Peyer's patch (tissue), 4 donors: ENCODE data around the gene SCGB1A1. TPM values are rescaled to one million over a fixed set of nuclear protein-coding genes. Genes with fewer than 3 reads are reported as not detected.

Experiments used
- DNase-seq, 3 donors: peaks; one replicate each; pipeline ENCODE4 v3.0.0-alpha.2; 2017 to 2019
- H3K27ac ChIP-seq, 4 donors: fragments of 200-600 bp; sonication (generic); one replicate each; pipeline ENCODE4 v1.5.1; 2016 to 2019
- H3K27me3 ChIP-seq, 2 donors: fragments of 200-600 bp; sonication (generic); one replicate each; pipeline ENCODE4 v1.5.1; 2019
- H3K36me3 ChIP-seq, 3 donors: fragments of 200-600 bp; sonication (generic); one replicate each; pipeline ENCODE4 v1.5.1; 2016 to 2019
- H3K4me1 ChIP-seq, 4 donors: fragments of 200-600 bp; sonication (generic); one replicate each; pipeline ENCODE4 v1.5.1; 2016 to 2019
- H3K4me3 ChIP-seq, 4 donors: fragments of 200-600 bp; sonication (generic); 1 replicate in 3 of 4; 2 replicates in 1 of 4; pipeline ENCODE4 v1.5.1; 2016 to 2019; ENCODE audit warnings: mild to moderate bottlenecking in 1 of 4
- H3K9me3 ChIP-seq, 4 donors: fragments of 200-600 bp; sonication (generic); one replicate each; pipeline ENCODE4 v1.5.1; 2016 to 2019; ENCODE audit warnings: mild to moderate bottlenecking in 1 of 4
- CTCF ChIP-seq, 6 experiments: fragments of 450-650 bp in 4 of 6; fragments of 200-600 bp in 2 of 6; sonication (generic) in 1 of 6; IDR thresholded peaks; one replicate each; pipeline ENCODE4 v1.5.1; 2017 to 2019; ENCODE audit warnings: antibody characterized with exemption in 6 of 6, mild to moderate bottlenecking in 3 of 6, moderate library complexity in 1 of 6
- POLR2A ChIP-seq, 2 donors: fragments of 450-650 bp; IDR thresholded peaks; one replicate each; pipeline ENCODE4 v1.5.1; 2017; ENCODE audit warnings: antibody characterized with exemption in 2 of 2, mild to moderate bottlenecking in 2 of 2, moderate library complexity in 2 of 2
- total RNA-seq, 4 donors: library from RNA; depleted of rRNA; stranded (reverse); fragments of >200 nt; gene quantifications; one replicate each; pipeline ENCODE4 v1.1.0, GENCODE V29; 2016

SCGB1A1 gene
- total RNA-seq, 4 donors from 2014 or later: not detected

- DNase-seq: no peak
- Histone ChIP-seq H3K27ac (no peak overlapping the region), H3K9me3 (no peaks in the 10 kb centered on the region), H3K4me3 (no peak overlapping the region), H3K36me3 (no peaks in the 10 kb centered on the region), H3K4me1 (no peaks in the 10 kb centered on the region), H3K27me3 (no peaks in the 10 kb centered on the region)
- no peak for TF ChIP-seq POLR2A (IDR thresholded peaks at IDR 0.05)
- TF ChIP-seq CTCF (IDR thresholded peaks at IDR 0.05): no peak
Measured at GRCh38 chr11:62409831-62410230, 9.0 kb upstream of the SCGB1A1 start.

- no peaks in the 10 kb centered on the region for H3K4me1 ChIP-seq
- no peaks in the 10 kb centered on the region for H3K27me3 ChIP-seq
- DNase-seq: no peak
- H3K4me3 ChIP-seq: no peak overlapping the region
- H3K27ac ChIP-seq: no peak overlapping the region
- no peaks in the 10 kb centered on the region for H3K9me3 ChIP-seq
- no peaks in the 10 kb centered on the region for H3K36me3 ChIP-seq
- TF ChIP-seq POLR2A (IDR thresholded peaks at IDR 0.05) (no peak), CTCF (IDR thresholded peaks at IDR 0.05) (no peak)
Measured at GRCh38 chr11:62410972-62411371, 7.9 kb upstream of the SCGB1A1 start.

- no peaks in the 10 kb centered on the region for H3K9me3 ChIP-seq
- no peaks in the 10 kb centered on the region for H3K36me3 ChIP-seq
- H3K27me3 ChIP-seq: no peaks in the 10 kb centered on the region
- H3K4me1 ChIP-seq: no peaks in the 10 kb centered on the region
- no peak overlapping the region for H3K27ac ChIP-seq
- no peak for TF ChIP-seq POLR2A (IDR thresholded peaks at IDR 0.05)
- TF ChIP-seq CTCF (IDR thresholded peaks at IDR 0.05): no peak
- DNase-seq: no peak
- H3K4me3 ChIP-seq: no peak overlapping the region
Measured at GRCh38 chr11:62411524-62411923, 7.3 kb upstream of the SCGB1A1 start.

GRCh38 chr11:62413060-62413696 lies 5.7 kb upstream of the SCGB1A1 start:
- Histone ChIP-seq H3K27me3 (no peaks in the 10 kb centered on the region), H3K27ac (no peak overlapping the region), H3K9me3 (no peaks in the 10 kb centered on the region), H3K36me3 (no peaks in the 10 kb centered on the region), H3K4me3 (no peak overlapping the region), H3K4me1 (no peaks in the 10 kb centered on the region)
- no peak for TF ChIP-seq POLR2A (IDR thresholded peaks at IDR 0.05)
- no peak for TF ChIP-seq CTCF (IDR thresholded peaks at IDR 0.05)
- no peak for DNase-seq

GRCh38 chr11:62416596-62416995 lies 2.2 kb upstream of the SCGB1A1 start:
- Histone ChIP-seq H3K27me3 (no peaks in the 10 kb centered on the region), H3K9me3 (no peaks in the 10 kb centered on the region), H3K4me1 (no peaks in the 10 kb centered on the region), H3K4me3 (no peak overlapping the region), H3K27ac (no peak overlapping the region), H3K36me3 (no peaks in the 10 kb centered on the region)
- TF ChIP-seq POLR2A (IDR thresholded peaks at IDR 0.05): no peak
- no peak for TF ChIP-seq CTCF (IDR thresholded peaks at IDR 0.05)
- DNase-seq: no peak

- Histone ChIP-seq H3K27me3 (no peaks in the 10 kb centered on the region), H3K27ac (no peak overlapping the region), H3K4me3 (no peak overlapping the region), H3K4me1 (no peaks in the 10 kb centered on the region), H3K36me3 (no peaks in the 10 kb centered on the region), H3K9me3 (no peaks in the 10 kb centered on the region)
- TF ChIP-seq POLR2A (IDR thresholded peaks at IDR 0.05) (no peak), CTCF (IDR thresholded peaks at IDR 0.05) (no peak)
- no peak for DNase-seq
Measured at GRCh38 chr11:62418136-62418535, 697 bp upstream of the SCGB1A1 start.
